Measurements from ENCODE around the gene TMEM98.
"Not testable (repeated sequence)": the region's sequence is repeated elsewhere in the genome, so short reads cannot be mapped to it uniquely, and the experiment has no call there.

Gene TMEM98

DNA sequence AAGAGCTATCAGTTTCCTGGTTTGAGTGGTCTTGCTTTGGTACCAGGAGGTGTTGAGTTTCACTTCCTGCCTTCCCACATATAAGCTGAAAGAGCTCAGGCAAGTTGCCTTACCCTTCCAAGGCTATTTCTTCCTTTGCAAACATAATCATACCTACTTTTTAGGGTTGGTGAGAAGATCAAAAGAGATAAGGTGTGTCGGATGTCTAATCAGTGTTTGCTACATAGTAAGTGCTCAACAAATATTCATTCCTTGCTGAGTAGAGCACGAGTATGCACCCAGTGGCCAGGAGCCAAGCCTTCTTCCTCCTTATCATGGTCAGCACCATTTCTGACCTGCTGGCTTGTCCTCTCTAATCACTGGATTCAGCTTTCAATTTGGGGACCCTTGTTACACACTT is 12.7 kb upstream of the TMEM98 start:
- DNase-seq: no peak

DNA sequence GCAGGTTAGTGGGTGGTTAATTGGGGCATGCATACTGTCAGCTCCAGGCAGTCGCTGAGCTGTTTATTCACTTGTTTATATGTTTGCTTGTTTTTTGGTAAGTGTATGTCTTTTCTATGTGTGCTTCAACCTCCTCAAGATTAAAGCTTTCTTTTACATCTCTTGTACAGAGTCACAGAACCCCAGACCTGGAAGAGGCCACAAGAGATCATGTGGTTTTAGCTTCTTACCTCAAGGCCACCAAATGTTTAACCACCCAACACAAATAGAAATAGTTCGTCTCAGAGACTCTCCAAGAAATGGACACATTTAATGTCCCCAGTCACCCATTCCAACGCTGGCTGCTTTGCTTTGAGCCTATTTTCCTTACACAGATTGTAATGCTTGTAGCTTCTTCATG is 11.8 kb upstream of the TMEM98 start:
- DNase-seq: no peak

DNA sequence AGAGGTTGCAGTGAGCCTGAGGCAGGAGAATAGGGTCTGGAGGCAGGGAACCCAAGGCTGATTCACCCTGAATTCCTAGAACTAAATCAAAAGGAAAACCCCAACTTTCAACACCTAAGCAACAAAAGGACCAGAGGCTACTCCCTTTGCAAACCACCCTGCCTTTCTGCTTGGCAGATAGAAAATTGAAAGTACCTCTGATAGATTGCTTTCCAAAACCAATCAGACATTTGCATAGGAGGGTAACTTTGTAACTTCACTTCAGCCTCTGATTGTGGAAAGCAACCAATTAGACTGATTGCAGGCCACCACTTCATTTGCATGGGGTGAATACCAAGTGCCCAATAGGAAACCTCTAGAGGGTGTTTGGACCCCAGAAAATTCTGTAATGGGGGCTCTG is 10.9 kb upstream of the TMEM98 start:
- no peak for DNase-seq

DNA sequence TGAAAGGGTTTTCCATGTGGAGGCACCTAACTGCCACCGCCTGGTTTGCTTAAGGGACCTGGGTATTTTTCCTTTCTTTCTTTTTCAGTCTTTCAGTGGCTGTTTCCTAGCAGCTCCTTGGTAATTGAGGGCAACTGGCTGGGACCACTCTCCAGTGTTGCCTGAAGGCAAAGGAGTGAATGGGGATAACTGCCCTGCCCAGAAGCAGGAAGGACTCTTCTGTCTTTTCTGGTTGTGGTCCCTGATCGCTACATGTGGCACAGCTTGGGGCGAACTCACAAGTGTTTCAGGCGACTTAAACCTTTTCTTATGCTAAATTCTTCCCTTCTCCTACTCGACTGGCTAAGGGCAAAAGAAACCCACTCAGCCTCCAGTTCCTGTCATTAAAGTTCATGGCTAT is 10.1 kb upstream of the TMEM98 start:
- no peak for DNase-seq

DNA sequence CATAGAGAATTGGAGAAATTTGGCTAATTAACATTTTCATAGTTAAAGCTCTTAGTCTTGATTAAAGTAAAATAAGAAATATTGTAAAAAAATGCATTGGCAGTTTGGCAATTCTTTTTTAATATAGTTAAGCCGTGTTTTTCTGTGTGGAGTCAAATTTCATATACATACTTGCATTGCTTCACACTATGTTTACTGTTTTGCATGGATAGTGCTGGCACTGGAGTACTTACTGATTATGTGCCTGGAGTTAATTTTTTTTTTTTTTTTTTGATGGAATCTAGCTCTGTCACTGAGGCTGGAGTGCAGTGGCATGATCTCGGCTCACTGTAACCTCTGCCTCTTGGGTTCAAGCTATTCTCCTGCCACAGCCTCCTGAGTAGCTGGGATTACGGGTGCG is 8.1 kb upstream of the TMEM98 start:
- DNase-seq: not testable (repeated sequence)

DNA sequence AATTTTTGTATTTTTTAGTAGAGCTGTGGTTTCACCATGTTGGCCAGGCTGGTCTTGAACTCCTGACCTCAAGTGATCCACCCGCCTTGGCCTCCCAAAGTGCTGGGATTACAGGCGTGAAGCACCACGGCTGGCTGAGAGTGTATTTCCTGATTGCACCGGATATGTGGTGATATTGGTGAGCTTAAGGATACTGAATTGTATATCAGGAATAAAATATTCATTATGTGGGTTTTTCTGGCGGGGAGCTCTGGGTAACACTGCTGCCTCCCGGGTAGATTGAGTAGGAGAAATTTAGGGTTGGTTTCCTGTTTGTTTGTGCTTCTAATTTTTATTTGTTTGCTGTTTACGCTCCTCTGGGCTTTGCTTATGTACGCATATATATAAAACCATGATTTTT is 7.7 kb upstream of the TMEM98 start:
- no peak for DNase-seq

DNA sequence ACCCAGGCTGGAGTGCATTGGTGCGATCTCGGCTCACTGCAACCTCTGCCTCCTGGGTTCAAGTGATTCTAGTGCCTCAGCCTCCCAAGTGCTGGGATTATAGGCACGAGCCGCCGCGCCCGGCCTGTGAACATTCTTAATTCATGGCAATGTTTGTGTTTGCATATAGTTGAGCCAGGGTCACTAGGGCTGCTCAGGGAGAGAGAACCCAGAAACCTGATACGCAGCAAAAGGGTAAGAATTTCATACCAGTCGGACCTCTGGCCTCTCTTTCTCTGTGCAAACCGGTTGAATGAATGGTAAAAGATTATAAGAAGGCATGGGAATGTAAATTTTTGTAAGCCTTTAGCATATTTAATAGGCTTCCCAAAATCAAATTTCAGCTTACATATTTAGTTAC is 6.9 kb upstream of the TMEM98 start:
- DNase-seq: no peak

DNA sequence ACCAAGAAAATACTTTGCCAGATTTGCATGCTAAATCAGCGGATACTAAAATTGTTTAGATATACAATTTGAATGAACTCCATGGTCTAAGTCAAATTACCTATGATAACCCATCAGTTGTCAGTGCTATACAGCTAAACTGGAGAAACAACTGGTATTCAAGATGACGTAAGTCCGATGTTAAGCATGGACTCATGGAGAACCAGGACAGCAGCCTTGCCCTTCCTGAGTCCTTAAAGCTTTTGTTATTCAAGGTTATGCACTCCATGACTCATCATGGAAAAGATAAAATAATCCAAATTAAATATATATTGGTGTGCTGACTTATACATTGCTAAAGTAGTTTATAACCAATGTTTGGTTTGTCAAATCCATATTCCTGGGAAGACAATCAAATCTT is 4.0 kb upstream of the TMEM98 start:
- DNase-seq: not testable (repeated sequence)

DNA sequence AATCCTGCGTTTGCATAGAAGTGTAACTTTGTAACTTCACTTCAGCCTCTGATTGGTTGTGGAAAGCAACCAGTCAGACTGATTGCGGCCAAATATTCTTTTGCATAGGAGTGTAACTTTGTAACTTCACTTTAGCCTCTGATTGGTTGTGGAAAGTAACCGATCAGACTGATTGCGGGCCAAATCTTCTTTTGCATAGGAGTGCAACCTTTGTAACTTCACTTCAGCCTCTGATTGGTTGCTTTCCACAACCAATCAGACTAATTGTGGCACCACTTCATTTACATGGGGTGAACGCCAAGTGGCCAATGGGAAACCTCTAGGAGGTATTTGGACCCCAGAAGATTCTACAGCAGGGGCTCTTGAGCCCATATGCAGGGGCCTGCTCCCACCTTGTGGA is 1.8 kb upstream of the TMEM98 start:
- no peak for DNase-seq

DNA sequence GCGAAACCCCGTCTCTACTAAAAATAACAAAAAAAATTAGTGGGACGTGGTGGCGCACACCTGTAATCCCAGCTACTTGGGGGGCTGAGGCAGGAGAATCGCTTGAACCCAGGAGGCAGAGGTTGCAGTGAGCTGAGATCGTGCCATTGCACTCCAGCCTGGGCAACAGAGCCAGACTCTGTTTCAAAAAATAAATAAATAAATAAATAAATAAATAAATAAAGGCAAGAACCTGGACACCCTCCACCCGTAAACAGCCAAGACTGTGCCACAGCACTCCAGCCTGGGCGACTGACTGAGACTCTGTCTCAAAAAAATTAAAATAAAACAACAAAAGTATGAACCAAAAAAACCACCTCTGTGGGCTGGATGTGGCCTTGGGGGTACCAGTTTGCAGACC is 1.2 kb upstream of the TMEM98 start:
- not testable (repeated sequence) for DNase-seq

DNA sequence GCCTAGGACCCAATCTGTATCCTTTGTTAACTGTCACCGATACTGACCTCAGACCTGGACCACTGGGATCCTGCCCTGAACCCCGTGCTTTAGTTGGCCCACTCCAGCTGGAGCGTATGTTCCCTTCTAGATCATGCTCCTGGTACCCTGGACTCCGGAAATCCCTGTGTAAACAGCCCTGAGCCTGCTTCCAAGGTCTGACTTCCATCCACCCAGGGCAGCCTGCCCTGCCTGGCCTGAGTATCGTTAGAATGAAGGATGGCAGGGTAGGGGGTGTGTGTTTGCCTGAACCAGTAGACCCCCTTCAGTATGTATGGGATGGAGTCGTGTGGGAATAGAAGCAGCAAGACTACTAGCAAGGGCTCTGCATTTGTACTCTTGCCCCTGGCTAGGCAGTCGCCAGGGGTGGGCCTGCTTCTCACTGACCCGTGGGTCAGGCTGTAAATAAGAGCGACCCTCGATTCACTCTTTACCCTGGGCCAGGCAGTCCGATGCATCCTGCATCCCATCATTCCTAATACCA is 691 bp upstream of the TMEM98 start:
- DNase-seq: no peak

DNA sequence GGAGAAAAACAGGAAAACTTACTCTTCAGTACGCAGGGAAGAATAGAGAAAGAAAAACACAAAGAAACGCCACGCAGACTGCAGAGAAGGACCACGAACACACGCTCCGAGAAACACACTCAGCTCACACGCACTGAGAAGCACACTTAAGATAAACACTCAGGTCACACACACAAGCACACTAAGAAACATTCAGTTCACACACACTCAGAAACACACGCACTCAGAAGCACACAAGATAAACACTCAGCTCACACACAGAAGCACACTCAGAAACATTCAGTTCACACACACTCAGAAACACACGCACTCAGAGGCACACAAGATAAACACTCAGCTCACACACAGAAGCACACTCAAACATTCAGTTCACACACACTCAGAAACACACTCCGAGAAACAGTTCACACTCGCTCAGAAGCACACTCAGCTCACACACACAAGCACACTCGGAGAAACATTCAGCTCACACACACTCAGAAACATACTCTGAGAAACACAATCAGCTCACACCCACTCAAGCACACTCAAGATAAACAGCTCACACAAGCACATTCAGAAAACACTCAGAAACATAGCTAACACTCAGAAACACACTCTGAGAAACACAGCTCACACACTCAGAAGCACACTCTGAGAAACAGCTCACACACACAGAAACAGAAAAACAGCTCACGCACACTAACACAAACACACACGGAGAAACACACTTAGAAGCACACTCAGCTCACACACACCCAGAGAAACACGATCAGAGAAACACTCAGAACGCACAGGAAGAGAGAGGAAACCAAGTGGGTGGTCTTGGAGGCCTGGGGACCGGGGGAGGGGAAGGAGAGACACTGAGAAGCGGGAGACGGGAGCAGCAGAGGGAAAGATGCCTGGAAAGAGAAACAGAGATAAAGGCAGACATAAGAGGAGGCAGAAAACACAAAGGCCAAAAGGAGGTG is 908 bp downstream of the TMEM98 start:
- DNase-seq: no peak

DNA sequence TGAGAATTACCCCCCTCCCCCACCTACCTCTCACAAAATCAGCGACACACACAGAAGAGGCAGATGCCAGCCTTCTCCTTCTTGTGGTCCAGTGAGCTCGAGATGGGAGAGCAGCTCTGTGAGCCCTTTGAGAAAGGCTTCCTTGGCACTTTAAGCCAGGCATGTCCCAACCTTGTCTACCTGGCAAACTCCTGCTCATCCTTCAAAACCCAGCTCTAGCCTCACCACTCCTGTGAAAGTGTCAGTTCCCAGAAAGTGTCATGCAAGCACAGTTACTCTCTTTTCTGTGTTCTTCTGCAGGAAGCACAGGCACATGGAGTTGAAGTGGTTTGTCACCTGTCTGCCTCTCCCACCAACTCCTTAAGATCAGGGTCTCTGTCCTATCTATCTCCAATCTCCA is 1.6 kb downstream of the TMEM98 start:
- DNase-seq: no peak

DNA sequence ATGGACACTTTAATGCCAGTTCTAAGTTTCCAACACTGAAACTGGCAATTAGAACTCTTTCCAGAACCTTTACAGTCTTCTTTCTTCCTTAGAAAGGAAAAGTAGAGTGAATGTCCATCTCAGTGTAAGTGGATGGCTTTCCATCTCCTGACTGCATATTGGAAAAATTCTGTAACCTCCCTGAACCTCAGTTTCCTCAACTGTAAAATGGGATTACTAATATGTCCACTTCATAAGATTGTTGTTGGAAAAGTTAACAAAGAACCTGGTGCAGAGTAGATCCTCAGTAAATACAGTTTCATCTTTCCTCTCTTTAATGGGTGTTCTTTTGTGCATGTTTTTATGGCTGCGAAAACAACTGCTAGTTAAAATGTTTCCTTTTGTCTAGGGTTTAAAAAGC is 2.6 kb downstream of the TMEM98 start:
- no peak for DNase-seq

DNA sequence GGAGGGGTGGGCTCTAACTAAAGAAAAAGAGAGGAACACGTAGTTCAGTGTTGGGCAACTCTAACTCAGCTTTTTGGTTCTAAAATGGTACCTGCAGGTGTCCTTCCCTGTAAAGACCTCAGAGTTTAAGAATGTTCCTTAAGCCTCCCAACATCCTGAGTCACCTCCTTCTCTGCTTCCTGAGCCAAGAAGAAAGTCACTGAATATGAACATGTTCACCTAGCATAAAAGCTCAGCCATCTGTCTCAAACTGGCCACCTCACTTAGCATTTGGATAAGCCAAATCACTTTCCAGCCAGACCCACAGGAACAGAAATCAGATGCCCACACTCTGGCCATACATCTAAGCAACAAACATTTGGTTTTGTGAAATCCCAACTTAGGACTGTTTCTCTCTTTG is 3.7 kb downstream of the TMEM98 start:
- DNase-seq: no peak

DNA sequence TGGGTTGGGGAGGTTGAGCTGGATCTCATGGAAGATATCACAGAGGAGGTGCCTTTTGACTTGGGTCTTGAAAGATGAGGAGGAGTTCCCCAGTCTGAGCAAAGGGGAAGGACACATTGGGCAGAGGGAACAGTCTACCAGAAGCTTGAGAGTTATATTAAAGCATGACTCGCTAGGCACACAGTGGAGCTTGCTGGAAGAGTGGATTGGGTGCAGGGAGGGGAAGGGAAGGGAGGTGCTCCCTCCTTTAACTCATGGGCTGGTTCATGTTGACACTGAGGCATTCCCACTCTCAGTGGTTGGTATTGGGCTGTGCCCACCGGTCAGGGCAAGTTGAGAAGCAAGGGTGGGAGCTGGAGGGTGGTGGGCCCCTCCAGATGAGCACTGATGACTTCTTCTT is 5.9 kb downstream of the TMEM98 start:
- DNase-seq: peak in 2 of 4 experiments; percentile 7 to 12

DNA sequence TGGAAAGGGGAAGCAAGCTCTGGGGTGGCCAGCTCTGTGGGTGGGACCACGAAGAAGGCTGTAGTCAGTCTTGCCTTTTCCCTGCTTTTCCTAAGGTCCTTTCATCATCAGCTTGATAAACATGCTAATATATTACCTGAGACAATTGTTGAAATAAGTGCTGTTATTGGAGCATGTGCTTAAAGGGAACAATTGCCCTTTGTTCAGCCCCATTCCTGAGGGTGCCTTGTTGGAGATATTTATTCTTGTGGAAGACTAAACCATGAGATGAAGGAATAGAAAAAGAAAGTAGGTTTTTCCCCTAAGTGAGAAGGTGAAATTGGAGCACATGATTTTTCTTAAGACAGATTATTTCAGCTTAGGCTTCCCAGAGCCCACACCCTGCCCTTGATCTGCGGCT is 7.8 kb downstream of the TMEM98 start:
- DNase-seq: peak in 2 of 4 experiments; percentile 10 to 13

DNA sequence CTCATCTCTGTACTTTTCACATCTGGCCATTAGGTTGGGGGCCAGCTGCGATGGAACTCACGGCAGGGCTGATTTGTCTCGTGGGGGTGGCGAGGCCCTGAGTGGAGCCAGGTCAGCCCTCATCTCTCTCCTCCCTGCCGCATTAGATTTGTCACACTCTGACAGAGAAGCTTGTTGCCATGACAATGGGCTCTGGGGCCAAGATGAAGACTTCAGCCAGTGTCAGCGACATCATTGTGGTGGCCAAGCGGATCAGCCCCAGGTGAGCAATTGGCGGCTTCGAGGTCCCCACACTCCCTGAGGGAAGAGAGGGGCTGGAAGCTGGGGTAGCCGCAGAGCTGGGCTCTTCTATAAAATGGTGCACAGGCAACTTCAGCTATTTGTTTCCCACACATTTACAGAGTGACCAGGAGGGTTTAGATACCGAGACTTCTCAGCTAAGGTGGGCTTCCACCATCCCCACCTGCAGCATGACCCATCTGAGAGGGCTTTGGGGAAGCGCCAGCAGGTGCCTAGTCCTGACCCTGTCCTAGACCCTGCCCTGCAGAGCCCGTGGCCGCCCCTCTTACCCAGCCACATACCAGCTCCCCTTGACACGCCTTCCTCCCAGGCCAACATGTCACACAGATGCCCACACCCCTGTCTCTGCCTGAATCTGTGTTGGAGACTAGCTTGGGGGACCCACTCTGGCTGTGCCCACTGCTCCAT is 8.4 kb downstream of the TMEM98 start:
- DNase-seq: no peak

DNA sequence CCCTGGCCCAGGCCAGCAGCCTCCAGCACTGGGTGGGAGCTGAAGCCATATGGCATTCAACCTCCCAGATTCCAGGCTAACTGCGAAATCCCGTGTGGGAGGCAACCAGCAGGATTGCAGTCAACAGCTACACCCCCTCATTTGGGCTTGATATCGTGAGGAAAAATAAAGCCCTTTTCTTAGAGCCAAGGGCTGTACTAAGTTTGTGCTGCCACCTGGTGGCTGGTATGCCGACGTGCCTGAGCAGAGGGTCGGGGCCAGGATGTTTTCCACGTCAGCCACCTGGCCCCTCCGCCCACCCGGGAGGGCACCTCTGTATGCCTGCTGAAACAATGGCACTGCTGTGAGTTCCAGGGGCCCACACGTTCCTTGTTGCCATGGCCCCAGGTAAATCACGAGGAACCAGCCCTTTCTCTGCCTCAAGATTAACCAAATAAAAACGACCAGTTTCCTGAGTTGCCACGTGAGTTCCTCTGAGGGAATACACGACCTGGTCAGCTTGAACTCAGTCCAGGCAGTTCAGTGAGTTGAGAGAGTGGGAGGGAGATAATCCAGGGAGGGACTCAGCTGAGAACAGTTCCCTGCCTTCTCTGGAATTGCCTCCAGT is 9.0 kb downstream of the TMEM98 start:
- DNase-seq: peak; percentile 60 to 79 (median 71)

DNA sequence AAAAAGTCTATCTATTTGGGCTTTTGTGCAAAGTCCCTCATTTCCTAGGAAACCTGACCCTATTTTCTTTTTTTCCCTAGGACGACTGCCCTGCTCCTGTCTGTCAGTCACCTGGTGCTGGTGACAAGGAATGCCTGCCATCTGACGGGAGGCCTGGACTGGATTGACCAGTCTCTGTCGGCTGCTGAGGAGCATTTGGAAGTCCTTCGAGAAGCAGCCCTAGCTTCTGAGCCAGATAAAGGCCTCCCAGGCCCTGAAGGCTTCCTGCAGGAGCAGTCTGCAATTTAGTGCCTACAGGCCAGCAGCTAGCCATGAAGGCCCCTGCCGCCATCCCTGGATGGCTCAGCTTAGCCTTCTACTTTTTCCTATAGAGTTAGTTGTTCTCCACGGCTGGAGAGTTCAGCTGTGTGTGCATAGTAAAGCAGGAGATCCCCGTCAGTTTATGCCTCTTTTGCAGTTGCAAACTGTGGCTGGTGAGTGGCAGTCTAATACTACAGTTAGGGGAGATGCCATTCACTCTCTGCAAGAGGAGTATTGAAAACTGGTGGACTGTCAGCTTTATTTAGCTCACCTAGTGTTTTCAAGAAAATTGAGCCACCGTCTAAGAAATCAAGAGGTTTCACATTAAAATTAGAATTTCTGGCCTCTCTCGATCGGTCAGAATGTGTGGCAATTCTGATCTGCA is 12.9 kb downstream of the TMEM98 start:
- DNase-seq: no peak

DNA sequence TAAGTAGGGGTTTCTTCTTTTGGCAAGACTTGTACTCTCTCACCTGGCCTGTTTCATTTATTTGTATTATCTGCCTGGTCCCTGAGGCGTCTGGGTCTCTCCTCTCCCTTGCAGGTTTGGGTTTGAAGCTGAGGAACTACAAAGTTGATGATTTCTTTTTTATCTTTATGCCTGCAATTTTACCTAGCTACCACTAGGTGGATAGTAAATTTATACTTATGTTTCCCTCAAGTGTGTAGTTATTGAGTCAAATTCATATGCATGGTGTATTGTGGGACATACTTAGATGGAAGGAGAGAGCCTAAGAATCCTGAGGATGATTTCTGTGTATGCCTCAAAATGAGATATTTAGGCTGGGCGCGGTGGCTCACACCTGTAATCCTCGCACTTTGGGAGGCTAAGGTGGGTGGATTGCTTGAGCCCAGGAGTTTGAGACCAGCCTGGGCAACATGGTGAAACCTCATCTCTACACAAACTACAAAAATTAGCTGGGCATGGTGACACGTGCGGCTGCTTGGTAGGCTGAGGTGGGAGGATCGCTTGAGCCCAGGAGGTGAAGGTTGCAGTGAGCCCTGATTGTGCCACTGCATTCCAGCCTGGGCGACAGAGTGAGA is 13.6 kb downstream of the TMEM98 start:
- peak in 1 of 4 experiments; percentile 12 for DNase-seq

DNA sequence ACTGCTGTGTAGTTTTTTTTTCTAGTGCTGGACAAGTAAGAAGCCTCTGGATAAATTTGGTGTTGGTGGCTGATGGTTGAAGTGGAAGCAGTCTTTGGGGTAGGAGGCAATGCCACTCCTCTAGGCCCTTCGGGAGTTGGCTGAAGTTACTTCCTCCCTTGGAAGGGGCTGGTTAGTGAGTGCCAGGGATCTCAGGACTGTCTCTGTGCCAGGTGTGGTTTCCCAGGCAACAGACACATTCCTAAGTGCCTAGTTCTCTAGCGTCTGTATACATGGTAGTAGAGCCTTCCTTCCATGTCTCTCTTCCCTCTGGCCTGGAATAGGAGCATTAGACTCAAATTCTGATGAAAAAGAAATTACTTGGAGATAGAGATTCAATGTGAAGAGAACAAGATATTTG is 15.3 kb downstream of the TMEM98 start:
- DNase-seq: no peak

Measured in suppressor macrophage (primary cell).